Measurements from ENCODE around the gene NR3C2. TPM values are rescaled to one million over a fixed set of nuclear protein-coding genes. Genes with fewer than 3 reads are reported as not detected.

Gene NR3C2
- total and polyA plus RNA-seq, 3 donors from 2014 or later: 17.6 to 28.1 (median 19.9) TPM

- H3K27ac ChIP-seq: peak overlapping the region in 1 of 2 donors; percentile 26
- H3K4me1 ChIP-seq: peaks cover 13% of the 10 kb centered on the region
- intact Hi-C loops (cut with DNase I; ENCODE audit: low total_unique reads): no loop called here
- H3K9me3 ChIP-seq: no peaks in the 10 kb centered on the region
- H3K4me3 ChIP-seq: no peak overlapping the region
- TF ChIP-seq POLR2A (IDR thresholded peaks at IDR 0.05): no peak
- TF ChIP-seq, protein P1, sequence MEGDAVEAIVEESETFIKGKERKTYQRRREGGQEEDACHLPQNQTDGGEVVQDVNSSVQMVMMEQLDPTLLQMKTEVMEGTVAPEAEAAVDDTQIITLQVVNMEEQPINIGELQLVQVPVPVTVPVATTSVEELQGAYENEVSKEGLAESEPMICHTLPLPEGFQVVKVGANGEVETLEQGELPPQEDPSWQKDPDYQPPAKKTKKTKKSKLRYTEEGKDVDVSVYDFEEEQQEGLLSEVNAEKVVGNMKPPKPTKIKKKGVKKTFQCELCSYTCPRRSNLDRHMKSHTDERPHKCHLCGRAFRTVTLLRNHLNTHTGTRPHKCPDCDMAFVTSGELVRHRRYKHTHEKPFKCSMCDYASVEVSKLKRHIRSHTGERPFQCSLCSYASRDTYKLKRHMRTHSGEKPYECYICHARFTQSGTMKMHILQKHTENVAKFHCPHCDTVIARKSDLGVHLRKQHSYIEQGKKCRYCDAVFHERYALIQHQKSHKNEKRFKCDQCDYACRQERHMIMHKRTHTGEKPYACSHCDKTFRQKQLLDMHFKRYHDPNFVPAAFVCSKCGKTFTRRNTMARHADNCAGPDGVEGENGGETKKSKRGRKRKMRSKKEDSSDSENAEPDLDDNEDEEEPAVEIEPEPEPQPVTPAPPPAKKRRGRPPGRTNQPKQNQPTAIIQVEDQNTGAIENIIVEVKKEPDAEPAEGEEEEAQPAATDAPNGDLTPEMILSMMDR (IDR thresholded peaks at IDR 0.05): no peak
- H3K27me3 ChIP-seq: no peaks in the 10 kb centered on the region
- no peaks in the 10 kb centered on the region for H3K36me3 ChIP-seq (ENCODE audit: low read depth, missing control alignments)
- 66 to 94% methylated on average over 4 of the region's 4 CpGs for WGBS, 2 donors
- peak; percentile 64 for DNase-seq
Observed at GRCh38 chr4:148275266-148275665, 166.9 kb downstream of the NR3C2 start.

GRCh38 chr4:148273501-148273986, 168.7 kb downstream of the NR3C2 start:
- 18 to 43% methylated on average over 3 of the region's 3 CpGs for WGBS, 2 donors
- Histone ChIP-seq H3K27me3 (no peaks in the 10 kb centered on the region), H3K36me3 (ENCODE audit: low read depth, missing control alignments) (no peaks in the 10 kb centered on the region), H3K4me3 (no peak overlapping the region), H3K9me3 (no peaks in the 10 kb centered on the region), H3K27ac (peak overlapping the region; percentile 17 to 46), H3K4me1 (peaks cover 13% of the 10 kb centered on the region)
- intact Hi-C loops (cut with DNase I; ENCODE audit: low total_unique reads): no loop called here
- DNase-seq: peak; percentile 77
- TF ChIP-seq POLR2A (IDR thresholded peaks at IDR 0.05): no peak
- TF ChIP-seq, protein P1 (IDR thresholded peaks at IDR 0.05): no peak

DNA sequence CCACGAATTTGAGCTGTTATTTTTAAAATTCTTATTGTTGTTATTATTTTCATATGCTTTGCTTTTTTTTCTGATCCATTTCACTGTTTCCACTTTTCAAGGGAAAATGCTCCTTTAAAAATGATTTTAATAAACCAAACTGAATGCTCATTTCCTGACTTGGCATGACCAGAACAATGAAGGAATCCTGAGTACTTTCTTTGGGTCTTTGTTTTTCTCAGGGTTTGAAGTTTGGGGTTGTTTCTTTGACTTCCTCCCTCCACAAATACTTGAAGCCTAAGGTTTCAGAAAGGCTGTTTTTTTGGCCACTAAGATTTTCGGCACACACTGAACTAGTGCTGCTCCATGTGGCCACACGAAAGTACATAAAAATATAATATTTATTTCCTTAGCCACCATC, 171.0 kb downstream of the NR3C2 start:
- intact Hi-C loops (cut with DNase I; ENCODE audit: low total_unique reads): no loop called here
- Histone ChIP-seq H3K9me3 (no peaks in the 10 kb centered on the region), H3K4me1 (peaks cover 13% of the 10 kb centered on the region), H3K4me3 (no peak overlapping the region), H3K27me3 (no peaks in the 10 kb centered on the region), H3K27ac (peak overlapping the region in 1 of 2 donors; percentile 12), H3K36me3 (ENCODE audit: low read depth, missing control alignments) (no peaks in the 10 kb centered on the region)
- WGBS, 2 donors: 55 to 64% methylated on average over 3 of the region's 3 CpGs
- TF ChIP-seq POLR2A (IDR thresholded peaks at IDR 0.05): no peak
- TF ChIP-seq, protein P1 (IDR thresholded peaks at IDR 0.05): no peak
- DNase-seq: no peak

DNA sequence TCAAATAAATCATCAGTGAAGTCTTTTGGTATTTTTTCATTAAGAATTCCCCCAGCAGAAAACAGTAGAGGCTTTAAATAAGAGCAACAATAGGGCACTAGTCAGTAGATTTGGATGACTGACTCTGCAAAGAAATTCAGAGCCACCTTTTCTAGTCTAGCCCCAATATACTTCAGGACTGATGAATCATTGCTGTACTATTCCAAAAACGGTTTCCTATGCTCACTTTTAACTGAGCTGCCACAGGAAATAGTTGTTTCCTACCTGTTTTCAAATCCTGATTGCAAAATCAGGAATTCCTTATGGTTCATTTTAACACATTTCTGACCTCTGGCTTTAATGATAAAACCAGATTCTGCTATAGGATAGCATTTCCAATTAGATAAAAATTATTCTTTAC, 171.6 kb downstream of the NR3C2 start:
- Histone ChIP-seq H3K27me3 (no peaks in the 10 kb centered on the region), H3K36me3 (ENCODE audit: low read depth, missing control alignments) (no peaks in the 10 kb centered on the region), H3K4me3 (no peak overlapping the region), H3K27ac (no peak overlapping the region), H3K4me1 (peaks cover 13% of the 10 kb centered on the region), H3K9me3 (no peaks in the 10 kb centered on the region)
- DNase-seq: no peak
- TF ChIP-seq, protein P1 (IDR thresholded peaks at IDR 0.05): no peak
- no peak for TF ChIP-seq POLR2A (IDR thresholded peaks at IDR 0.05)
- intact Hi-C loops (cut with DNase I; ENCODE audit: low total_unique reads): no loop called here
- 50 to 57% methylated on average over 1 of the region's 1 CpG for WGBS, 2 donors

DNA sequence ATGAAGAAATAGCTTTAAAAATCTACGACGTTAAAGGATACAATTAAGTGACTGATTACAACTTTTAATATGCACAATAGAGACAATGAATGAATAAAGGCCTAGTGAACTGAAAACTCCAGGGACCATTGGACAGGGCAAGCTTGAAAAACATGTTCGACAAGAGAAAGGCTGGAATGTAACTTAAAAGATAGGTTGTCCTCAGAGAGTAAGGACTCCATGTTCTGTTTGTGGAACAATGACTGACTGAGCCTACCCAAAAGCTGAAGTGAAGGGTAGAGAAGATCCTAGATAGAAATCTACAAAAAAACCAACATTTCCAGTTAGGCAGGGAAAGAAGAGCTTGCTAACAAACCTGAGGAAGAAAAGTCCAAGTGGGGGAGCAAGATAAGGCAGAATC, 173.4 kb downstream of the NR3C2 start:
- Histone ChIP-seq H3K36me3 (ENCODE audit: low read depth, missing control alignments) (no peaks in the 10 kb centered on the region), H3K4me1 (peaks cover 13% of the 10 kb centered on the region), H3K4me3 (no peak overlapping the region), H3K27me3 (no peaks in the 10 kb centered on the region), H3K27ac (no peak overlapping the region), H3K9me3 (no peaks in the 10 kb centered on the region)
- 38 to 70% methylated on average over 3 of the region's 3 CpGs for WGBS, 2 donors
- intact Hi-C loops (cut with DNase I; ENCODE audit: low total_unique reads): no loop called here
- TF ChIP-seq POLR2A (IDR thresholded peaks at IDR 0.05): no peak
- TF ChIP-seq, protein P1 (IDR thresholded peaks at IDR 0.05): no peak
- DNase-seq: no peak

All from testis (tissue), 3 donors.